WTC11 (cell line): ENCODE results near the gene CAMTA1. TPM values are rescaled to one million over a fixed set of nuclear protein-coding genes. Genes with fewer than 3 reads are reported as not detected.

Experiments
- ATAC-seq: fragments of 200-7000 bp; cut with Tn5 transposase; 2 replicates; pipeline ENCODE4 v1.10.0; 2021; ENCODE audit warnings: mild to moderate bottlenecking, moderate library complexity
- CTCF ChIA-PET: fragments of 300-600 bp; sonication (Branson Sonifier 250); formaldehyde crosslinking; loops from one replicate; lab custom pipeline; 2021; ENCODE audit warnings: antibody characterized with exemption; lab: Charles Lee
- POLR2A ChIA-PET: fragments of 350-600 bp; sonication (Branson Sonifier 250); formaldehyde crosslinking; loops from one replicate; lab custom pipeline; 2021; ENCODE audit warnings: antibody characterized with exemption; lab: Charles Lee
- DNase-seq: peaks from one replicate; pipeline ENCODE4 v3.0.0; 2021; ENCODE audit warnings: low spot score
- H3K27ac Mint-ChIP-seq: 2 replicates; pipeline ENCODE4 v1.8.0; 2021; ENCODE audit warnings: mixed read lengths
- H3K27me3 Mint-ChIP-seq: 2 replicates; pipeline ENCODE4 v1.8.0; 2021; ENCODE audit warnings: low read depth, mild to moderate bottlenecking, moderate library complexity, mixed read lengths
- H3K36me3 Mint-ChIP-seq: 2 replicates; pipeline ENCODE4 v1.8.0; 2021; ENCODE audit warnings: mixed read lengths
- H3K4me1 Mint-ChIP-seq: 2 replicates; pipeline ENCODE4 v1.8.0; 2022; ENCODE audit warnings: mixed read lengths
- H3K4me3 Mint-ChIP-seq: 2 replicates; pipeline ENCODE4 v1.8.0; 2021; ENCODE audit warnings: mild to moderate bottlenecking, moderate library complexity, mixed read lengths
- H3K9me3 Mint-ChIP-seq: 2 replicates; pipeline ENCODE4 v1.8.0; 2021; ENCODE audit warnings: mixed read lengths
- E2F1 ChIP-seq: sonication (generic); formaldehyde crosslinking; IDR thresholded peaks from 2 replicates; pipeline ENCODE4 v1.8.0; 2022; ENCODE audit warnings: mild to moderate bottlenecking, missing genetic modification reagents
- JAZF1 ChIP-seq: fragments of 250-450 bp; sonication (Bioruptor Pico); IDR thresholded peaks from 2 replicates; pipeline ENCODE4 v1.9.0; 2021; ENCODE audit warnings: moderate library complexity, mild to moderate bottlenecking, inconsistent platforms
- JUN ChIP-seq: sonication (generic); formaldehyde crosslinking; IDR thresholded peaks from 2 replicates; pipeline ENCODE4 v1.8.0; 2023; ENCODE audit warnings: mild to moderate bottlenecking, missing genetic modification reagents
- MAX ChIP-seq: sonication (generic); formaldehyde crosslinking; IDR thresholded peaks from 2 replicates; pipeline ENCODE4 v1.8.0; 2022; ENCODE audit warnings: mild to moderate bottlenecking, missing genetic modification reagents
- MLX ChIP-seq: sonication (generic); formaldehyde crosslinking; IDR thresholded peaks from 2 replicates; pipeline ENCODE4 v1.8.1; 2023; ENCODE audit warnings: mild to moderate bottlenecking, missing genetic modification reagents, moderate library complexity
- NR2C2 ChIP-seq: sonication (generic); formaldehyde crosslinking; IDR thresholded peaks from 2 replicates; pipeline ENCODE4 v1.8.0; 2022; ENCODE audit warnings: mild to moderate bottlenecking, missing genetic modification reagents
- NR3C1 ChIP-seq: sonication (generic); formaldehyde crosslinking; conservative IDR thresholded peaks from 2 replicates; pipeline ENCODE4 v1.8.1; 2023; ENCODE audit warnings: low read depth, mild to moderate bottlenecking, missing genetic modification reagents
- PREB ChIP-seq: sonication (generic); formaldehyde crosslinking; IDR thresholded peaks from 2 replicates; pipeline ENCODE4 v1.8.1; 2022; ENCODE audit warnings: mild to moderate bottlenecking, missing genetic modification reagents, moderate library complexity, borderline replicate concordance
- RORB ChIP-seq: fragments of 250-450 bp; sonication (Bioruptor Pico); IDR thresholded peaks from 2 replicates; pipeline ENCODE4 v1.9.0; 2021; ENCODE audit warnings: mild to moderate bottlenecking
- SMAD3 ChIP-seq: sonication (generic); formaldehyde crosslinking; IDR thresholded peaks from 2 replicates; pipeline ENCODE4 v1.8.0; 2022; ENCODE audit warnings: missing genetic modification reagents, mild to moderate bottlenecking, borderline replicate concordance
- STAT6 ChIP-seq: sonication (generic); formaldehyde crosslinking; conservative IDR thresholded peaks from 2 replicates; pipeline ENCODE4 v1.8.1; 2023; ENCODE audit warnings: mild to moderate bottlenecking, low read depth, missing genetic modification reagents, moderate library complexity
- ZNF232 ChIP-seq: sonication (generic); formaldehyde crosslinking; IDR thresholded peaks from 2 replicates; pipeline ENCODE4 v1.8.0; 2022; ENCODE audit warnings: mild to moderate bottlenecking, missing genetic modification reagents
- total RNA-seq: library from RNA; stranded (reverse); gene quantifications from 3 replicates; pipeline ENCODE4 v1.2.3, GENCODE V29; 2021
- TF ChIP-seq, protein P1 (sequence below): sonication (generic); formaldehyde crosslinking; IDR thresholded peaks from 2 replicates; pipeline ENCODE4 v1.8.1; 2022; ENCODE audit warnings: low read depth, missing genetic modification reagents, borderline replicate concordance
- TF ChIP-seq, protein P2 (sequence below): sonication (generic); formaldehyde crosslinking; IDR thresholded peaks from 2 replicates; pipeline ENCODE4 v1.8.0; 2022; ENCODE audit warnings: mild to moderate bottlenecking, missing genetic modification reagents
- TF ChIP-seq, protein P3 (sequence below): sonication (generic); formaldehyde crosslinking; IDR thresholded peaks from 2 replicates; pipeline ENCODE4 v1.8.1; 2023; ENCODE audit warnings: mild to moderate bottlenecking, moderate library complexity, missing genetic modification reagents

The CAMTA1 gene
- total RNA-seq, 1 experiment from 2014 or later = 86.4 TPM

- H3K36me3 Mint-ChIP-seq = peaks cover 4% of the 10 kb centered on the region
- H3K9me3 Mint-ChIP-seq = peaks cover 7% of the 10 kb centered on the region
- ATAC-seq (no peak), DNase-seq (no peak)
- H3K27ac Mint-ChIP-seq = no peak overlapping the region
- H3K4me3 Mint-ChIP-seq = no peak overlapping the region
- POLR2A ChIA-PET = no interaction called here
- TF ChIP-seq E2F1 (CRISPR knock-in tag) = no peak
- no peak for TF ChIP-seq JAZF1 (CRISPR knock-in tag)
- no peak for TF ChIP-seq STAT6 (CRISPR knock-in tag)
- TF ChIP-seq, protein P1, sequence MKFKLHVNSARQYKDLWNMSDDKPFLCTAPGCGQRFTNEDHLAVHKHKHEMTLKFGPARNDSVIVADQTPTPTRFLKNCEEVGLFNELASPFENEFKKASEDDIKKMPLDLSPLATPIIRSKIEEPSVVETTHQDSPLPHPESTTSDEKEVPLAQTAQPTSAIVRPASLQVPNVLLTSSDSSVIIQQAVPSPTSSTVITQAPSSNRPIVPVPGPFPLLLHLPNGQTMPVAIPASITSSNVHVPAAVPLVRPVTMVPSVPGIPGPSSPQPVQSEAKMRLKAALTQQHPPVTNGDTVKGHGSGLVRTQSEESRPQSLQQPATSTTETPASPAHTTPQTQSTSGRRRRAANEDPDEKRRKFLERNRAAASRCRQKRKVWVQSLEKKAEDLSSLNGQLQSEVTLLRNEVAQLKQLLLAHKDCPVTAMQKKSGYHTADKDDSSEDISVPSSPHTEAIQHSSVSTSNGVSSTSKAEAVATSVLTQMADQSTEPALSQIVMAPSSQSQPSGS (CRISPR knock-in tag) = no peak
- no peak for TF ChIP-seq MLX (CRISPR knock-in tag)
- TF ChIP-seq JUN (CRISPR knock-in tag) = no peak
- TF ChIP-seq NR2C2 (CRISPR knock-in tag) = no peak
- no peak for TF ChIP-seq SMAD3
- TF ChIP-seq MAX (CRISPR knock-in tag) = no peak
- TF ChIP-seq PREB (CRISPR knock-in tag) = no peak
- no peak for TF ChIP-seq NR3C1 (CRISPR knock-in tag)
- TF ChIP-seq, protein P2, sequence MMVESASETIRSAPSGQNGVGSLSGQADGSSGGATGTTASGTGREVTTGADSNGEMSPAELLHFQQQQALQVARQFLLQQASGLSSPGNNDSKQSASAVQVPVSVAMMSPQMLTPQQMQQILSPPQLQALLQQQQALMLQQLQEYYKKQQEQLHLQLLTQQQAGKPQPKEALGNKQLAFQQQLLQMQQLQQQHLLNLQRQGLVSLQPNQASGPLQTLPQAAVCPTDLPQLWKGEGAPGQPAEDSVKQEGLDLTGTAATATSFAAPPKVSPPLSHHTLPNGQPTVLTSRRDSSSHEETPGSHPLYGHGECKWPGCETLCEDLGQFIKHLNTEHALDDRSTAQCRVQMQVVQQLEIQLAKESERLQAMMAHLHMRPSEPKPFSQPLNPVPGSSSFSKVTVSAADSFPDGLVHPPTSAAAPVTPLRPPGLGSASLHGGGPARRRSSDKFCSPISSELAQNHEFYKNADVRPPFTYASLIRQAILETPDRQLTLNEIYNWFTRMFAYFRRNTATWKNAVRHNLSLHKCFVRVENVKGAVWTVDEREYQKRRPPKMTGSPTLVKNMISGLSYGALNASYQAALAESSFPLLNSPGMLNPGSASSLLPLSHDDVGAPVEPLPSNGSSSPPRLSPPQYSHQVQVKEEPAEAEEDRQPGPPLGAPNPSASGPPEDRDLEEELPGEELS (CRISPR knock-in tag) = no peak
- TF ChIP-seq, protein P3, sequence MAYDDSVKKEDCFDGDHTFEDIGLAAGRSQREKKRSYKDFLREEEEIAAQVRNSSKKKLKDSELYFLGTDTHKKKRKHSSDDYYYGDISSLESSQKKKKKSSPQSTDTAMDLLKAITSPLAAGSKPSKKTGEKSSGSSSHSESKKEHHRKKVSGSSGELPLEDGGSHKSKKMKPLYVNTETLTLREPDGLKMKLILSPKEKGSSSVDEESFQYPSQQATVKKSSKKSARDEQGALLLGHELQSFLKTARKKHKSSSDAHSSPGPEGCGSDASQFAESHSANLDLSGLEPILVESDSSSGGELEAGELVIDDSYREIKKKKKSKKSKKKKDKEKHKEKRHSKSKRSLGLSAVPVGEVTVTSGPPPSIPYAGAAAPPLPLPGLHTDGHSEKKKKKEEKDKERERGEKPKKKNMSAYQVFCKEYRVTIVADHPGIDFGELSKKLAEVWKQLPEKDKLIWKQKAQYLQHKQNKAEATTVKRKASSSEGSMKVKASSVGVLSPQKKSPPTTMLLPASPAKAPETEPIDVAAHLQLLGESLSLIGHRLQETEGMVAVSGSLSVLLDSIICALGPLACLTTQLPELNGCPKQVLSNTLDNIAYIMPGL (CRISPR knock-in tag) = no peak
- no peak for TF ChIP-seq RORB (CRISPR knock-in tag)
- no peak for TF ChIP-seq ZNF232 (CRISPR knock-in tag)
- H3K27me3 Mint-ChIP-seq = peaks cover 2% of the 10 kb centered on the region; the same call in 1 of the 2 replicates
- peaks cover 9% of the 10 kb centered on the region; the same call in 1 of the 2 replicates for H3K4me1 Mint-ChIP-seq
- CTCF ChIA-PET = interaction anchor here (0.8 to 1.0 kb wide), 2 partner anchors 28 to 55 kb away, joined by 3 read pairs; no protein-coding TSS in a partner anchor
These were observed 478.0 kb downstream of the CAMTA1 start for GRCh38 chr1:7263021-7263960.
